ENCODE measurements around the gene UBAP1L. TPM values are rescaled to one million over a fixed set of nuclear protein-coding genes. Genes with fewer than 3 reads are reported as not detected.
A peak's percentile ranks its signal among the peaks of the same experiment; 100 is the strongest.

The UBAP1L gene
- total RNA-seq, 1 experiment from 2014 or later = 3.0 TPM

DNA sequence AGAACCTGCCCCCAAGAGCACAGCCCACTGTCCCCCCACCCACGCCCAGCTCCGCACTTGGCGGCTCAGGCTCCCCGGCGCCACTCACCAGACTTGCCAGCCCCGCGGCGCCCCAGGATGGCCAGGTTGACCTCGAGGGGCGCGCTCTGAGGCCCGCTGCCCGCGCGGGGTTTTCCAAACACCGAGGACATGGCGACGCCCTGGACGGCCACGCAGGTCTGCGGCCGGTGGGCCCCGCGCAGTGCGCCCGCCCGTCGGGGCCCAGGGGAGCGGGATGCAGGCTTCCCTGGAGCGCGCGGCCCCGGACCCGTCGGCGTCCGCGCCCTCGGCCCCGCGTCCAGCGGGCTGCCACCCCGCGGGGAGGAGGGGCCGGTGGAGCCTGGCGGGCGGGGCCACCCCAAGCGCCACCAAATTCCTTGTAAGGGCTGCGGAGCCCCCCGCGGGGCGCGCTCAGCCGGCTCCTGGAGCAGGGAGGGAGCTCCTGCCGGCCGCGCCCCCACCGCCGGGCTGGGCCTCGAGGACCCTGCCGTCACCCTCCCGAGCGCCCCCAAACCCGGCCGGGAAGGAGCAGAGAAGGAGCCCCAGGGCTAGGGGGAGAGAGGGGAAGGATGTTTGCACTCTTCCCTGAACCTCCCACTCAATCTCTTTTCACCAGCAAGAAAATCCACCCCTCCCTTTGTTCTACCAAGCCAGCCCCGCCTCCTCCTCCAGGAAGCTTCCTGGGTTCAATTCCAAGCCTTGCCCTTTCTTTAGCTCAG lies 47.2 kb downstream of the UBAP1L start, which contains the start of gene RASL12:
Gene RASL12, minus strand, starts transcription at position 347 of the 758 bp plus-strand sequence. Its CDS starts 156 bp downstream, at position 191.
- Histone ChIP-seq H2BK120ac (ENCODE audit: low read depth, low read length, poor library complexity, severe bottlenecking) (no peak within 1 kb of the TSS), H3K9ac (ENCODE audit: extremely low read depth, insufficient read length, low read length) (peak within 1 kb of the TSS; percentile 16), H3K18ac (ENCODE audit: insufficient read length, low read depth, low read length) (peak within 1 kb of the TSS; percentile 62), H2BK12ac (ENCODE audit: insufficient read length, low read depth, low read length) (no peak within 1 kb of the TSS), H4K8ac (replicated peaks; ENCODE audit: insufficient read length, low read depth, low read length) (no peak within 1 kb of the TSS), H3K4me1 (ENCODE audit: insufficient read depth, low read length) (peaks cover 5% of the 10 kb centered on the region), H2BK5ac (ENCODE audit: insufficient read length, low read length) (no peak within 1 kb of the TSS), H4K5ac (ENCODE audit: insufficient read length, low read depth, low read length) (no peak within 1 kb of the TSS), H4K20me1 (ENCODE audit: control insufficient read depth, insufficient read depth, insufficient read length) (no peaks in the 10 kb centered on the region), H3K4me2 (ENCODE audit: insufficient read depth, insufficient read length, low read length) (peak within 1 kb of the TSS; percentile 78), H2BK15ac (ENCODE audit: low read depth, low read length) (no peak within 1 kb of the TSS), H2AK5ac (ENCODE audit: insufficient read length, low read length) (no peak within 1 kb of the TSS), H3K27ac (ENCODE audit: insufficient read length, low read depth, low read length) (no peak within 1 kb of the TSS), H3K23ac (ENCODE audit: insufficient read length, low read depth, low read length) (no peak within 1 kb of the TSS), H3K79me1 (ENCODE audit: insufficient read depth, low read depth, low read length, poor library complexity, severe bottlenecking) (no peaks in the 10 kb centered on the region), H2BK20ac (ENCODE audit: low read depth, low read length, poor library complexity, severe bottlenecking) (peak within 1 kb of the TSS; percentile 62), H2AFZ (ENCODE audit: low read length) (no peak within 1 kb of the TSS), H3T11ph (ENCODE audit: low read length) (no peak within 1 kb of the TSS), H3K56ac (ENCODE audit: insufficient read length, low read depth, low read length) (no peak within 1 kb of the TSS), H3K9me3 (ENCODE audit: control insufficient read depth, low read depth, low read length) (no peaks in the 10 kb centered on the region), H3K23me2 (ENCODE audit: insufficient read length, low read depth, low read length, poor library complexity, severe bottlenecking) (peaks cover 7% of the 10 kb centered on the region), H4K91ac (ENCODE audit: insufficient read length, low read depth, low read length) (no peak within 1 kb of the TSS), H3K14ac (ENCODE audit: insufficient read depth, low read length) (peak within 1 kb of the TSS; percentile 79; the same call in 1 of the 2 replicates), H3K79me2 (ENCODE audit: insufficient read depth, low read length) (no peaks in the 10 kb centered on the region), H3K4ac (ENCODE audit: low read depth, low read length) (no peak within 1 kb of the TSS), H3K27me3 (ENCODE audit: insufficient read depth, low read length) (no peaks in the 10 kb centered on the region)
- peaks cover 0 to 3% (median 0%) of the 10 kb centered on the region in 3 experiments; a peak in 3 of 7 replicates for H3K36me3 Mint-ChIP-seq (ENCODE audit: insufficient read depth in 1 of 3, low read depth in 3 of 3)
- TF ChIP-seq, protein P1, sequence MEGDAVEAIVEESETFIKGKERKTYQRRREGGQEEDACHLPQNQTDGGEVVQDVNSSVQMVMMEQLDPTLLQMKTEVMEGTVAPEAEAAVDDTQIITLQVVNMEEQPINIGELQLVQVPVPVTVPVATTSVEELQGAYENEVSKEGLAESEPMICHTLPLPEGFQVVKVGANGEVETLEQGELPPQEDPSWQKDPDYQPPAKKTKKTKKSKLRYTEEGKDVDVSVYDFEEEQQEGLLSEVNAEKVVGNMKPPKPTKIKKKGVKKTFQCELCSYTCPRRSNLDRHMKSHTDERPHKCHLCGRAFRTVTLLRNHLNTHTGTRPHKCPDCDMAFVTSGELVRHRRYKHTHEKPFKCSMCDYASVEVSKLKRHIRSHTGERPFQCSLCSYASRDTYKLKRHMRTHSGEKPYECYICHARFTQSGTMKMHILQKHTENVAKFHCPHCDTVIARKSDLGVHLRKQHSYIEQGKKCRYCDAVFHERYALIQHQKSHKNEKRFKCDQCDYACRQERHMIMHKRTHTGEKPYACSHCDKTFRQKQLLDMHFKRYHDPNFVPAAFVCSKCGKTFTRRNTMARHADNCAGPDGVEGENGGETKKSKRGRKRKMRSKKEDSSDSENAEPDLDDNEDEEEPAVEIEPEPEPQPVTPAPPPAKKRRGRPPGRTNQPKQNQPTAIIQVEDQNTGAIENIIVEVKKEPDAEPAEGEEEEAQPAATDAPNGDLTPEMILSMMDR (conservative IDR thresholded peaks at IDR 0.05) = no peak
- peaks cover under 1 to 3% of the 10 kb centered on the region in 2 experiments; a peak in 3 of 5 replicates for H3K9me3 Mint-ChIP-seq
- no CpG with 5 or more reads among the region's 66 CpGs for WGBS (ENCODE audit: extremely low coverage, insufficient read length, low lambda C conversion rate)
- peak; percentile 66 for DNase-seq
- H3K27me3 Mint-ChIP-seq (ENCODE audit: low read depth) = peaks cover 8% of the 10 kb centered on the region
- peak within 1 kb of the TSS; percentile 74 to 85 for H3K4me3 Mint-ChIP-seq
- H3K27ac Mint-ChIP-seq = peak within 1 kb of the TSS in 1 of 3 experiments; percentile 77; a peak in 2 of 7 replicates
- peaks cover 36 to 37% of the 10 kb centered on the region in 2 experiments for H3K4me1 Mint-ChIP-seq

All from H9 (cell line).